A673 (cell line): ENCODE results near the gene PPP2R5C. TPM values are rescaled to one million over a fixed set of nuclear protein-coding genes. Genes with fewer than 3 reads are reported as not detected.

Experiments used
- BruUV-seq: library from RNA; stranded (reverse); fragments of 400-500 nt; replicated peaks from 2 replicates; lab custom pipeline; 2021; lab: Mats Ljungman, UMichigan
- CTCF ChIA-PET: fragments of 300-600 bp; sonication (Branson Sonifier 250); formaldehyde crosslinking; loops from one replicate; lab custom pipeline; 2022; ENCODE audit warnings: antibody characterized with exemption; lab: Charles Lee
- POLR2A ChIA-PET: fragments of 300-600 bp; sonication (Branson Sonifier 250); formaldehyde crosslinking; loops from one replicate; lab custom pipeline; 2022; ENCODE audit warnings: antibody characterized with exemption; ENCODE audit not compliant: low non-redundant PET; lab: Charles Lee
- DNase-seq: peaks from one replicate; pipeline ENCODE4 v3.0.0-alpha.2; 2015; ENCODE audit warnings: low spot score
- H3K27ac ChIP-seq: fragments of 200-600 bp; sonication (generic); 2 replicates; pipeline ENCODE4 v1.5.1; 2016; ENCODE audit warnings: mixed run types, low read depth, mild to moderate bottlenecking, mixed read lengths, antibody characterized with exemption, low read length; ENCODE audit not compliant: poor library complexity, severe bottlenecking
- H3K27me3 ChIP-seq: fragments of 200-600 bp; sonication (generic); replicated peaks from 2 replicates; pipeline ENCODE4 v1.6.1; 2017; ENCODE audit warnings: mixed run types, low read depth, mild to moderate bottlenecking, mixed read lengths, antibody characterized with exemption, low read length; ENCODE audit not compliant: insufficient read depth, poor library complexity
- H3K36me3 ChIP-seq: fragments of 200-600 bp; sonication (generic); 2 replicates; pipeline ENCODE4 v1.6.1; 2016; ENCODE audit warnings: mixed run types, mild to moderate bottlenecking, mixed read lengths, antibody characterized with exemption, low read length; ENCODE audit not compliant: insufficient read depth, poor library complexity, severe bottlenecking
- H3K4me1 ChIP-seq: fragments of 200-600 bp; sonication (generic); 2 replicates; pipeline ENCODE4 v1.6.1; 2017; ENCODE audit warnings: mixed run types, mild to moderate bottlenecking, mixed read lengths, antibody characterized with exemption, low read length; ENCODE audit not compliant: insufficient read depth, poor library complexity, severe bottlenecking
- H3K4me3 ChIP-seq: fragments of 200-600 bp; sonication (generic); 2 replicates; pipeline ENCODE4 v1.5.1; 2016; ENCODE audit warnings: low read depth, mixed run types, mild to moderate bottlenecking, mixed read lengths, low read length; ENCODE audit not compliant: poor library complexity, severe bottlenecking
- H3K9me3 ChIP-seq: fragments of 200-600 bp; sonication (generic); 2 replicates; pipeline ENCODE4 v1.6.1; 2016; ENCODE audit warnings: mixed run types, low read depth, mild to moderate bottlenecking, mixed read lengths, antibody characterized with exemption, low read length; ENCODE audit not compliant: poor library complexity, severe bottlenecking
- CTCF ChIP-seq: fragments of 300-800, 200-600 bp; sonication (generic); conservative IDR thresholded peaks from 2 replicates; pipeline ENCODE4 v1.5.1; 2017; ENCODE audit warnings: low read depth, mild to moderate bottlenecking, antibody characterized with exemption, low read length, moderate library complexity, mixed read lengths
- EZH2 ChIP-seq: fragments of 200-600 bp; sonication (generic); IDR thresholded peaks from 2 replicates; pipeline ENCODE4 v1.6.1; 2017; ENCODE audit warnings: borderline replicate concordance, low read depth, mild to moderate bottlenecking, mixed read lengths, antibody characterized with exemption, low read length; ENCODE audit not compliant: poor library complexity, severe bottlenecking
- intact Hi-C: fragments of 100-400 bp; cut with micrococcal nuclease; formaldehyde crosslinking; loops from one replicate; pipeline ENCODE4 v1.10.0; 2022; ENCODE audit not compliant: unreplicated experiment
- total RNA-seq: library from RNA; stranded (reverse); gene quantifications from 2 replicates; pipeline ENCODE4 v1.2.3, GENCODE V29; 2021

Gene PPP2R5C
- total RNA-seq, 1 experiment from 2014 or later, result 113 TPM

GRCh38 chr14:101889366-101889765 is 127.9 kb downstream of the PPP2R5C start:
- Histone ChIP-seq H3K9me3 (no peaks in the 10 kb centered on the region), H3K27ac (no peak overlapping the region), H3K27me3 (no peaks in the 10 kb centered on the region), H3K4me1 (no peaks in the 10 kb centered on the region), H3K36me3 (peaks cover 34% of the 10 kb centered on the region), H3K4me3 (no peak overlapping the region)
- ChIA-PET CTCF (interaction anchor here (0.6 kb wide), 1 partner anchor 119 kb away, joined by 5 read pairs; no protein-coding TSS in a partner anchor), POLR2A (no interaction called here)
- intact Hi-C loops, result no loop called here
- no TSS peak for BruUV-seq
- no peak for TF ChIP-seq EZH2
- no peak for DNase-seq

GRCh38 chr14:101889898-101890297 is 128.4 kb downstream of the PPP2R5C start:
- H3K27me3 ChIP-seq, result no peaks in the 10 kb centered on the region
- TF ChIP-seq CTCF (0 out of 2 replicates have a peak, but pooled peaks have one; percentile 17), EZH2 (no peak)
- no peaks in the 10 kb centered on the region for H3K4me1 ChIP-seq
- no peak for DNase-seq
- no peak overlapping the region for H3K27ac ChIP-seq
- ChIA-PET CTCF (interaction anchor here (0.6 kb wide), 1 partner anchor 119 kb away, joined by 5 read pairs; no protein-coding TSS in a partner anchor), POLR2A (no interaction called here)
- intact Hi-C loops, result no loop called here
- no peaks in the 10 kb centered on the region for H3K9me3 ChIP-seq
- no peak overlapping the region for H3K4me3 ChIP-seq
- peaks cover 35% of the 10 kb centered on the region for H3K36me3 ChIP-seq
- BruUV-seq, result no TSS peak

GRCh38 chr14:101891471-101891870 is 130.0 kb downstream of the PPP2R5C start:
- ChIA-PET POLR2A (no interaction called here), CTCF (no interaction called here)
- TF ChIP-seq EZH2 (no peak), CTCF (no peak)
- Histone ChIP-seq H3K4me3 (no peak overlapping the region), H3K36me3 (peaks cover 37% of the 10 kb centered on the region), H3K9me3 (no peaks in the 10 kb centered on the region), H3K27ac (no peak overlapping the region), H3K27me3 (no peaks in the 10 kb centered on the region), H3K4me1 (no peaks in the 10 kb centered on the region)
- no peak for DNase-seq
- intact Hi-C loops, result no loop called here
- BruUV-seq, result no TSS peak

GRCh38 chr14:101893759-101894158 is 132.2 kb downstream of the PPP2R5C start:
- H3K27me3 ChIP-seq, result no peaks in the 10 kb centered on the region
- ChIA-PET CTCF (no interaction called here), POLR2A (no interaction called here)
- peaks cover 33% of the 10 kb centered on the region for H3K36me3 ChIP-seq
- no peaks in the 10 kb centered on the region for H3K4me1 ChIP-seq
- H3K27ac ChIP-seq, result no peak overlapping the region
- no TSS peak for BruUV-seq
- intact Hi-C loops, result no loop called here
- no peak for TF ChIP-seq CTCF
- TF ChIP-seq EZH2, result no peak
- H3K4me3 ChIP-seq, result no peak overlapping the region
- no peaks in the 10 kb centered on the region for H3K9me3 ChIP-seq
- no peak for DNase-seq
